GM19455 (cell line): ENCODE results near the gene KCNIP2.
"Not testable (repeated sequence)": the region's sequence is repeated elsewhere in the genome, so short reads cannot be mapped to it uniquely, and the experiment has no call there.

ENCODE experiments used
- ATAC-seq: cut with Tn5 transposase; IDR thresholded peaks from one replicate; pipeline ENCODE4 v1.9.1; 2021; ENCODE audit not compliant: unreplicated experiment

KCNIP2 gene

DNA sequence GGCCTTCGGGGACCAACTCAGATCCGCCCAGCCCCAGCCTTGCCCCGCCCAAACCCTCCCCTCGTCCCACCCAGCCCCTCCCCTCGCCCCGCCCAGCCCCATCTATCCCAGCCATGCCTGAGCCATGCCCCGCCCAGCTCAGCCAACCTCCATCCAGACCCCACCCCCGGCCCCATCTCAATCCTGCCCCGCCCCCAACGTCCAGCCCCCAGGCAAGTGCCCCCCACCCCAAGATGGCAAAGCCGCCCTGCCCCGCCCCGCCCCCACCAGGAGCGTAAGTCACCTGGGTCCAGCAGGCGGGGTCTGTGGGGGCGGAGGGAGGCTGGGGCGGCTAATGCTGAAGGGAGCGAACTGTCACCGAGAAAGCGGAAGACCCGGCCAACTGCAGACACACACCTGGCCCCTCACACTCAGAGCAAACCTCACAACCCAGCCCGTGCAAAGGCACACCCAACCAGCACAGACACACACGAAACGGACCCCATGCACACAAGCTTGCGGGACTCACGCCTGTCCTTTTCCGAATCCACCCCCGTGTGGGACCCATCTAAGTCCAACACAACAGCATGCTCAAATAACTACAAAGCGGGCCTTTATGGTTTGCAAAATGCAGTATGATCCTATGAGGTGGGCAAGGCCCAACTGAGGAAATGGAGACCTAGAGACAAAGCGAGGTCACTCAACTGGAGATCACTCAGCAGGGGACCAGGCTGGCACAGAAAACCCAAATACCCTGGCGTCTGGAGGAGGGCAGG is 13.9 kb downstream of the KCNIP2 start:
- peak; percentile 27 for ATAC-seq

- ATAC-seq: no peak
Observed at GRCh38 chr10:101828766-101829551, 14.6 kb downstream of the KCNIP2 start.

GRCh38 chr10:101827919-101828600 is 15.5 kb downstream of the KCNIP2 start:
- ATAC-seq: no peak

- no peak for ATAC-seq
Observed at GRCh38 chr10:101826852-101827434, 16.7 kb downstream of the KCNIP2 start.

DNA sequence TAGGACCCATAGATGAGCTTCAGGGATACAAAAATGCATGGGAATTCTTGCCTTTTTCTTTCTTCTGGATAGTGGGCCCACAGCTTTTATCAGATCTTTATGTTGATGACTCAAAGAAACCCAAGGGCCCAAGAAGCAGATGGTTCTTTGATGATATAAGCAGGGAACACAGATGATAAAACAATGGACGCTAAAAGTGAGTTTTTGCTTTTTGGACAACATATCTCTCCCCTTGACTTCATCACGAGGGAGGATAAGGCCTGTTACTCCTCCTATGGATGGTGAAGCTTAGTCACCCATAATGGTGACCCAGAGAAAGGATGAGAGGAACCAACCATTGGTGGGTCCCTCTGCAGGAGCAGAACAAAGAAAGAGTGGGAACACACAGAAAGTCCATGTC is 18.9 kb downstream of the KCNIP2 start:
- no peak for ATAC-seq

DNA sequence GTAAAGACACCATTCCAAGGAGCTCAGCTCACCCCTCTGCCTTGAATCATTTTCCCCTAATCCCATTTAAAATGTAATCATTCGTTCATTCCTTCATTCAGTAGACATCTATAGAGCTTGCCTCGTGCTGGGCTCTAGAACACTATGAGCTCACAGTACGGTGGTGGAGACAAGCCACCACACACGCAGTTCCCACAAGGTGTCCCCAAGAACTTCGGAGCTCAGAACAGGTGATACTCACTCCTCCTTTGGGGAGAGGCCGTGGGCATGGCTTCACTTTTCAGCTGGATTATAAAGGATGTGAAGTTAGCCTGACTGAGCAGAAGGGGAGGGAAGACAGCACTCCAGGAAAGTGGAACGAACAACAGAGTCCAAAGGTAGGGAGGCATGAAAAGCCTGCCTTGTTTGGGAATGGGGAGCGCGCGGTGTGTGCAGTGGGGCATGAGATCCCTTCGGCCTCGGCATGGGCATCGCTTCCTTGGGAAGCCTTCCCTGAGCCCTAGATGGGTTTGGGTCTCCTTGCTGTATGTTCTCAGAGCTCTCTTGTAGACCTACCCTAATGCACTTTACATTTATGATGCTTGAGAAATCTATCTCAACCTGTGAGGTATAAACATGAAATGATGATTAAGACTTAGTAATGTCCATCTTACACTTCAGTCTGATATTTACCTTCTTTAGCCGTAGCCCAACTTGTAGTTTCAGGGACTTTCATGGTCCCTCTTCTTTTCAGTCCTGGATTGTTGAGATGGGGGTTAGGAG is 24.5 kb downstream of the KCNIP2 start:
- ATAC-seq: peak; percentile 25

DNA sequence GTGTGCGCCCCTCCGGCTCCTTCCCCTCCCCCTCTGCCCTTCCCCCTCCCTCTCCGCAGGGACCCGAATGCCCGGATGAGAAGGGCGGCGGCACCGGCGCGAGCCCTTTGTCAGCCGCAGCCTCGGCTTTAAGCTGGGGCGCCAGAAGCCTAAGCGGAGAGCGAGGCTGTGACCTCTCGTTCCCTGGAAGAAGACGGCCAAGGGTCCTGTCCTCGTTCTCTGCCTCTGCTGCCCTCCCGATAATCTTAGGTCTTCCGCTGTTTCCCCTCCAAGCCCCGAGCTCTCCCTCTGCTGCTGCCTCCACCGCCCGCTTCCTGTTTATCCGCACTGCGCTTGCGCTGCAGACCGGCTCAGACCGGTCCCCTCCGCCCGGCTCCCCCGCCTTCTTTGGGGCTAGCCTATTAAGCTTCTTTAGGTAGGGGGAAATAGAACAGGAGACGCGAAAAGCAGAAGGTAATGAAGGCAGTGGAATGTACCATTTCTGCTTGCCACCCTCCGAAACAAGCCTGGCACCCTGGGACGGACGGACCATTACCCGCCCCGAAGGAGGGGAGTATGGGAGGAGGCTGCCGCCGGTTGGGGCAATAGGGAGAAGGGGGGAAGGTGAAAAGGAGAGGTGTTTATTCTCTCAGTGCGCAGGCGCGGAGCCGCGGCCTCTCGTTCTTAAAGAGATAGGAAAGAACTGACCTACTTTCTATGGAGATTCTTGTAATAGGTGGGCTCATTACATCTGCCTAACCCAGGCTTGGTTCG is 25.3 kb downstream of the KCNIP2 start, which contains the start of gene OGA:
Gene OGA, minus strand, starts transcription at position 326 of the 753 bp plus-strand sequence. CDS start 422 bp downstream, outside the sequence.
- ATAC-seq: peak; percentile 84

DNA sequence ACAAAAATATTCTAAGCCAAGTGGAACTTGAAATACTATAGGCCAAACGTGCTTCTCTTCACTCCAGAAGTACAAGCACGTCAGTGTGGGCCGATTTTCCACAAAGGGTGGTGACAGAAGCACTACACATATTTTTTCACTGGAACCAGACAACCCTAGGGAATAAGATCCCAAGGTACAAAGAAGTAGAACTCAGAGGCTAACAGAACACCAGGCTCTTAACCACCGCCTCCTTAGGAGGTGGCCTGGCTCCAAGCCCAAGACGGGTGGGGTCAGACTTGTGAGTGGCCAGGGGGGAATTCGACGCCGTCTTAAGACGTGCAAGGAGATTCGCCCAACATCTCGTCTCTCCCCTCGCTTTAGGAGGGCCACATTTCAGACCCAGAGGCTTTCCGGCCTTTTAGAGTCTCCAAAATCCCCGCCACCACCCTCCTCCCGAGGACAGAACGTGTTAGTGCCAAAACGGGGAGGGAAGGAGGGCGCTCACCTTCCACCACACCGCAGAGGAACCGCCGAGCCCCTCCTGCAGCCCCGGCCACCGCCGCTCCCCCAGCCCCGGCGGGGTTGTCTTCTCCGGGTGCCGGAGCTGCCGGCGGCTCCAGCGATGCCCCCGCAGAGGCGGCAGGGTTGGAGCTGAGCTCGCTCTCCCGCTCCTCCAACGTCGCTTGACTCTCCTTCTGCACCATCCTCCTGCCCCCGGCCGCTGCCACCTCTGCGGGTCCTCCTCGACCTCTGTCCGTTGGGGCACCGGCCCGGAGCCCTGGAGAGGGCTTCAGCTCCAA is 26.1 kb downstream of the KCNIP2 start:
- peak; percentile 11 for ATAC-seq

GRCh38 chr10:101816913-101817336 is 26.7 kb downstream of the KCNIP2 start:
- no peak for ATAC-seq

DNA sequence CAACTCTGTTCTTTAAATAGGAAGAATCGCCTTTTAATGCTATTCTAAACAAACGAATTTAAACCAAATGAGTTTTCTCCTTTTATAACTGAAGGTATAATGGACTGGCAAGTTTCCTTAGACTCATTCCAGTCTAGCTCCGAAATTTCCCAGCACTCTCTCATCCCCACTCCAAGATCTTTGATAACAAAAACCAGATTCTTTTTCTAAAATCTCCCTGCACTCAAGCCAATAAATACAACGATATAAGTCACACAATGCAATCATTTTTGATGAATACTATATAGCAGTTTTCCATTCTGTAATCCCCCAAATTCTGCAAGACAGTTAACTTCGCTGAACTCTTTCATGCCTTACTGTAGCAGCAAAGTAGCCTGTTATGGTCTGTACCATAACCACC is 27.2 kb downstream of the KCNIP2 start:
- no peak for ATAC-seq

- no peak for ATAC-seq
Observed at GRCh38 chr10:101814466-101815071, 29.0 kb downstream of the KCNIP2 start.

DNA sequence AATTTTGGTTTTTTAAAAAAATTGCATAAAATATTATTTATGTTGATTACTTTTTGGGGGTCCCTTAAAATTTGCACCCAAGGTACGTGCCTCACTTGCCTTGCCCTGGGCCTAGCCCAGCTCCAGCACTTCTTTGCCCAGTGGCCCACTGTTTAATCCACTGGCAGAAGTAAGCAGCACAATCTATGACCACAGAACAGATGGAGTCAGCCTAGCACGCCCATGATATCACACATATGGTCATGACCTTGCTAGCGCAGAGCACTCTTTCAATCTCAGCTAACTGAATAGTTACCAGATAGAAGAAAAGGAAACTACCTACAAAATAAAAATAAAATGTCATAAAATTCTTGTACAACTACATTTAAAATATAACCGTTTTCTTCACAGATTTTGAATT is 31.0 kb downstream of the KCNIP2 start:
- ATAC-seq: no peak

- ATAC-seq: no peak
Observed at GRCh38 chr10:101807158-101807557, 36.4 kb downstream of the KCNIP2 start.

DNA sequence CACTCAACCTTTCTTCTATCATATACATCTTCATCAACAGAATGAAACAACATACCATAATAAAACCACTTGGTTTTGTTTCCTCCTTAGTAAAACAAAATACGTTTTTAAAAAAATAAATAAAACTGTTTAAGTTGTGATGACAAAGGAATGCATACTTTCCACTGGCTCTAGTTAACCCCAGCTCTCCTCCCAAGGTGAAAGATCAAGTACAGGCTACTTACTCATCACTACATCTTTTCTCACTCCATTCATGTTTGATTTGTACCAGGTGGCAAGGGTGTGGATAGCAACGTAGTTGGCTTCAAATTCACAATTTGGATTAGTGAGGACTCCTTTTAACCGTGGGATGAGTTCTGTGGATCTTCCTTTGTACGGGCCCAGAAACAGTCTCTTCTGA is 40.1 kb downstream of the KCNIP2 start:
- ATAC-seq: no peak

DNA sequence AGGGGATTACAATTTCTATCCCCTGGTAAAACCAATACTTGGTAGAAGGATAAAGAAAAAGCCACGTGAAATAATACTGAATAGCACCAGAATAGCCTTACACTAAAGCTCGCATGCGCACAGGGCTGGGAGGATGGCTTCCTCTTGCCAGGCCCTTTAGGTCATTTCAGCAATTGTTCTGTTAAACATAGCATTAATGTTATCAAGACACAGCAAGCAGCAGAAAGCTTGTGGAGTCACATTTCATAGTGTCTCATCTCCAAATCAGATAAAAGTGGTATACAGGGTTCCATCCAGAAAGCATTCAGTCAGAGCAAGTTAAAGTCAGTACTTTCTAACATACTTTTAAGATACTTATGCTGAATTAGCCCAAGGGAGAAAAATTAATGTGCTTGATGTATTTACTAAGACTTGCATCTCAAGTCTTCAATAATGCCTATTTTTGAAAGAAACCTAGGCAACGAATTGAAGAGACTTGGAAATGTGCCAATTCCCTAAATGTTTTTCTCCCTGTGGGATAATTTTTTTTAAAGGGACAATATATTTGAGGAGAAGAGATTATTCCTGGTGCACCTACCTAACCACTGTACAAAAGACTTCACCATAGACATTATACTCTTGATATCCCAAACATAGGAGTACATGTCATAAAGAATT is 46.1 kb downstream of the KCNIP2 start:
- no peak for ATAC-seq

GRCh38 chr10:101793526-101793925 is 50.1 kb downstream of the KCNIP2 start:
- ATAC-seq: no peak

DNA sequence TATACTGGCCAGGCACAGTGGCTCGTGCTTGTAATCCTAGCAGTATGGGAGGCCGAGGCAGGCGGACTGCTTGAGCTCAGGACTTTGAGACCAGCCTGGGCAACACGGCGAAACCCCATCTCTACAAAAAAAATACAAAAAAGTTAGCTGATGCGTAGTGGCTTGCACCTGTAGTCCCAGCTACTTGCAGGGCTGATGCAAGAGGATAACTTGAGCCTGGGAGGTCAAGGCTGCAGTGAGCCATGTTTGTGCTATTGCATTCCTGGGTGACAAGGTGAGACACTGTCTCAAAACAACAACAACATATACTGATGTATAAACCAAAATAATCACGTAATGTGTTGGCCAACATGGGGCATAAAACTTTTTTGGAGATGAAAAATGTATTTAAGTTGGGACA is 53.9 kb downstream of the KCNIP2 start:
- ATAC-seq: no peak

DNA sequence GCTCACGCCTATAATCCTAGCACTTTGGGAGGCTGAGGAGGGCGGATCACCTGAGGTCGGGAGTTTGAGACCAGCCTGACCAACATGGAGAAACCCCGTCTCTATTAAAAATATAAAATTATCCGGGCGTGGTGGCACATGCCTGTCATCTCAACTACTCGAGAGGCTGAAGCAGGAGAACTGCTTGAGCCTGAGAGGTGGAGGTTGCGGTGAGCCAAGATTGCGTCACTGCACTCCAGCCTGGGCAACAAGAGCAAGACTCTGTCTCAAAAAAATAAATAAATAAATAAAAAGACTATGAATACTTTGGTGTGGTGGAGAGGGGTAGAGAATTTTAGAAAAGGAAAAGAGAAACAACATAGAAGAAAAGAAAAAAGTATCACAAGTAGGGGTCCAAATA is 54.4 kb downstream of the KCNIP2 start:
- ATAC-seq: not testable (repeated sequence)
